ENCODE data around the gene ATP6V1G2.
A peak's percentile ranks its signal among the peaks of the same experiment; 100 is the strongest.
"Not testable (repeated sequence)": the region's sequence is repeated elsewhere in the genome, so short reads cannot be mapped to it uniquely, and the experiment has no call there.

The ATP6V1G2 gene

GRCh38 chr6:31546339-31546957, at the start of gene ATP6V1G2:
ATP6V1G2 (minus strand) TSS chr6:31546608; CDS start chr6:31546559, 49 bp downstream.
- DNase-seq (ENCODE audit: low spot score): peak; percentile 94

- no peak for DNase-seq (ENCODE audit: low spot score)
Observed at GRCh38 chr6:31592396-31592771, 46.0 kb upstream of the ATP6V1G2 start.

GRCh38 chr6:31590691-31591090, 44.3 kb upstream of the ATP6V1G2 start:
- DNase-seq (ENCODE audit: low spot score): not testable (repeated sequence)

- DNase-seq (ENCODE audit: low spot score): no peak
Observed at GRCh38 chr6:31588871-31589650, 42.7 kb upstream of the ATP6V1G2 start.

GRCh38 chr6:31587791-31588777, 41.7 kb upstream of the ATP6V1G2 start:
- DNase-seq (ENCODE audit: low spot score): peak; percentile 44

- no peak for DNase-seq (ENCODE audit: low spot score)
Observed at GRCh38 chr6:31586599-31587281, 40.3 kb upstream of the ATP6V1G2 start.

GRCh38 chr6:31586008-31586407, 39.6 kb upstream of the ATP6V1G2 start, which contains the start of gene LST1:
LST1 (plus strand) TSS chr6:31586277; CDS start chr6:31587300, 1,023 bp downstream.
- DNase-seq (ENCODE audit: low spot score): no peak

- DNase-seq (ENCODE audit: low spot score): peak; percentile 82
Observed at GRCh38 chr6:31585491-31585890, 39.1 kb upstream of the ATP6V1G2 start.

- DNase-seq (ENCODE audit: low spot score): peak; percentile 60
Observed at GRCh38 chr6:31582230-31582643, 35.8 kb upstream of the ATP6V1G2 start, which contains the start of gene LTB. LTB (minus strand) TSS chr6:31582424; CDS start chr6:31582417, 7 bp downstream.

- no peak for DNase-seq (ENCODE audit: low spot score)
Observed at GRCh38 chr6:31581434-31582229, 35.2 kb upstream of the ATP6V1G2 start.

GRCh38 chr6:31580807-31581433, 34.5 kb upstream of the ATP6V1G2 start:
- DNase-seq (ENCODE audit: low spot score): peak; percentile 92

GRCh38 chr6:31580438-31580740, 34.0 kb upstream of the ATP6V1G2 start:
- DNase-seq (ENCODE audit: low spot score): no peak

- DNase-seq (ENCODE audit: low spot score): peak; percentile 39
Observed at GRCh38 chr6:31579546-31580437, 33.4 kb upstream of the ATP6V1G2 start.

GRCh38 chr6:31579119-31579505, 32.7 kb upstream of the ATP6V1G2 start:
- no peak for DNase-seq (ENCODE audit: low spot score)

GRCh38 chr6:31578184-31579118, 32.0 kb upstream of the ATP6V1G2 start:
- no peak for DNase-seq (ENCODE audit: low spot score)

- DNase-seq (ENCODE audit: low spot score): no peak
Observed at GRCh38 chr6:31577579-31577966, 31.2 kb upstream of the ATP6V1G2 start.

GRCh38 chr6:31576897-31577578, 30.6 kb upstream of the ATP6V1G2 start:
- DNase-seq (ENCODE audit: low spot score): peak; percentile 79

Data from activated CD4-positive, alpha-beta T cell treated with anti-CD3 and anti-CD28 coated beads, Interleukin-2, Interleukin-4, amounts not matched to agents 100 ng/mL and 50 ng/mL, durations not matched to agents 16 hours and 8 hours (primary cell).